ENCODE measurements around the gene TUBGCP6. TPM values are rescaled to one million over a fixed set of nuclear protein-coding genes. Genes with fewer than 3 reads are reported as not detected.

TUBGCP6 gene
- total RNA-seq, 1 donor from 2014 or later: 48.5 TPM

DNA sequence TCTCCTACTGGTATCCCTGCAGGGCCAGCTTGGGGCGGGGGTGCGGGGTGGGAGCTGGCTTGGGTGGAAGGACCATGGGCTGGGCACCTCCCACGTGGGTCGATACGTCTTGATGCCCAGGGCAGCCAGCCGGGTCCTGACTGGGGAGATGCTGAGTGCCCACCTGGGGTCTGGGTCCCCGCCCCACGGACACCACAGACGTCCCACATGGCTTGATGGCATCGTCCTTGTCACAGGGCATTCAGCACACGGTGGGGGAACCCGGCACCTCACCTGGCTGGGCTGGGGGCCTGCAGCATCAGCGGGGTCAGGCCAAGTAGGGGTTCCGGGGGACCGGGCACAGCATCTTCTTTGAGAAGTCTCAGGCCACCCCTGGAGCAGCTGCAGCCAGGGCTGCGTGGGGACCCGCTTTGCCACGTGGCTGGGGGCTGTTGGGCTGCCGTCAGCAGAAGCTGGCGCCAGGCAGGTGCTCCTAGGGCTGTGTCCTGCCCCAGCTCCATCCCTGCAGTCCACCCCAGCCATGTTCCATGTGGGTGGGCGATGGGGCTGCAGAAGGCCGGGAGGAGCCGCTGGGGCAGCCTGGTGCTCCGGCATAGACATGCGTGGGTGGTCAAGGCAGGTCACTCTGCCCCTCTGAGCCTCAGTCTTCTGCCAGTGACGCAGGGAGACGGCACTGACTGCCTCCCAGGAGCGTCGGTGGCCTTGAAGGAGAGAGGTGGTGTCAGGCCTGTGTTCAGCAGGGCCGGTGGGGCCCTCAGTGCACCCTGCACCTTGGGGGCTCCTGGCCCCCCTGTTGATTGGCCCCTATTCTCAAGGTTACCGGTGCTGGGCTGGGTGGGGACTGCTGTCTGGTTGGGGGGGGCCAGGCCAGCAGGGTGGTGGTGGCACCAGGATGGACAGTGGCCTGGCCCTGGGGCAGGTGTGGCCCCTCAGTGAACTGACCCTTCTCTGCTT is 35.6 kb downstream of the TUBGCP6 start:
- H3K27me3 Mint-ChIP-seq (ENCODE audit: unreplicated experiment): peaks cover 9% of the 10 kb centered on the region
- DNase-seq (ENCODE audit: low spot score): no peak
- TF ChIP-seq, protein P1, sequence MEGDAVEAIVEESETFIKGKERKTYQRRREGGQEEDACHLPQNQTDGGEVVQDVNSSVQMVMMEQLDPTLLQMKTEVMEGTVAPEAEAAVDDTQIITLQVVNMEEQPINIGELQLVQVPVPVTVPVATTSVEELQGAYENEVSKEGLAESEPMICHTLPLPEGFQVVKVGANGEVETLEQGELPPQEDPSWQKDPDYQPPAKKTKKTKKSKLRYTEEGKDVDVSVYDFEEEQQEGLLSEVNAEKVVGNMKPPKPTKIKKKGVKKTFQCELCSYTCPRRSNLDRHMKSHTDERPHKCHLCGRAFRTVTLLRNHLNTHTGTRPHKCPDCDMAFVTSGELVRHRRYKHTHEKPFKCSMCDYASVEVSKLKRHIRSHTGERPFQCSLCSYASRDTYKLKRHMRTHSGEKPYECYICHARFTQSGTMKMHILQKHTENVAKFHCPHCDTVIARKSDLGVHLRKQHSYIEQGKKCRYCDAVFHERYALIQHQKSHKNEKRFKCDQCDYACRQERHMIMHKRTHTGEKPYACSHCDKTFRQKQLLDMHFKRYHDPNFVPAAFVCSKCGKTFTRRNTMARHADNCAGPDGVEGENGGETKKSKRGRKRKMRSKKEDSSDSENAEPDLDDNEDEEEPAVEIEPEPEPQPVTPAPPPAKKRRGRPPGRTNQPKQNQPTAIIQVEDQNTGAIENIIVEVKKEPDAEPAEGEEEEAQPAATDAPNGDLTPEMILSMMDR (IDR thresholded peaks at IDR 0.05; ENCODE audit: unreplicated experiment): no peak
- H3K27ac Mint-ChIP-seq (ENCODE audit: unreplicated experiment): no peak overlapping the region
- H3K4me3 Mint-ChIP-seq (ENCODE audit: unreplicated experiment): no peak overlapping the region
- H3K36me3 Mint-ChIP-seq (ENCODE audit: low read depth, unreplicated experiment): peaks cover 28% of the 10 kb centered on the region
- no peaks in the 10 kb centered on the region for H3K9me3 Mint-ChIP-seq (ENCODE audit: unreplicated experiment)
- H3K4me1 Mint-ChIP-seq (ENCODE audit: unreplicated experiment): no peaks in the 10 kb centered on the region

DNA sequence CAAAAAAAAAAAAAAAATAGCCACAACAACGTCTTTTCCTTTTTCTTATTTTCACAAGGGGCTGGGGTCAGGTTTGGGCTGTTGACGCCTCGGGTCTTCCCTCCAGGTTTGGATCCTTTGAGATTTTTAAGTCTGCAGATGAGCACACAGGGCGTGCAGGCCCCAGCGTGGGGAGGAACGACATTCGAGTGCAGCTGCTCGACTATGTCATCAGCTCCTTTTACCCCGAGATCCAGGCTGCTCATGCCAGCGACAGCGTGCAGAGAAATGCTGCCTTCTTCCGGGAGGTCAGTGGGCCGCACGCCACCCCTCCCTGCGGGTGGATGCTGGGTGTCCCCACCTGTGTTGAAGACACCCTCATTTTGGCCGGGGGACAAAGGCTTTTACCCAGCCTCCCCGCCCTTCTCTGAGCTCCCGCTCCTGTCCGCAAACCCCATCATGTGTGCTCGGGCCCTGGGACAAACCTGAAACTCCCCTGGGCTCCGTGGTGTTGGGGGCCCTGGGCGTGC is 36.3 kb downstream of the TUBGCP6 start:
- Mint-ChIP-seq H3K9me3 (ENCODE audit: unreplicated experiment) (no peaks in the 10 kb centered on the region), H3K27me3 (ENCODE audit: unreplicated experiment) (peaks cover 9% of the 10 kb centered on the region), H3K4me3 (ENCODE audit: unreplicated experiment) (no peak overlapping the region), H3K27ac (ENCODE audit: unreplicated experiment) (no peak overlapping the region), H3K4me1 (ENCODE audit: unreplicated experiment) (no peaks in the 10 kb centered on the region), H3K36me3 (ENCODE audit: low read depth, unreplicated experiment) (peaks cover 23% of the 10 kb centered on the region)
- DNase-seq (ENCODE audit: low spot score): no peak
- TF ChIP-seq, protein P1 (IDR thresholded peaks at IDR 0.05; ENCODE audit: unreplicated experiment): no peak

DNA sequence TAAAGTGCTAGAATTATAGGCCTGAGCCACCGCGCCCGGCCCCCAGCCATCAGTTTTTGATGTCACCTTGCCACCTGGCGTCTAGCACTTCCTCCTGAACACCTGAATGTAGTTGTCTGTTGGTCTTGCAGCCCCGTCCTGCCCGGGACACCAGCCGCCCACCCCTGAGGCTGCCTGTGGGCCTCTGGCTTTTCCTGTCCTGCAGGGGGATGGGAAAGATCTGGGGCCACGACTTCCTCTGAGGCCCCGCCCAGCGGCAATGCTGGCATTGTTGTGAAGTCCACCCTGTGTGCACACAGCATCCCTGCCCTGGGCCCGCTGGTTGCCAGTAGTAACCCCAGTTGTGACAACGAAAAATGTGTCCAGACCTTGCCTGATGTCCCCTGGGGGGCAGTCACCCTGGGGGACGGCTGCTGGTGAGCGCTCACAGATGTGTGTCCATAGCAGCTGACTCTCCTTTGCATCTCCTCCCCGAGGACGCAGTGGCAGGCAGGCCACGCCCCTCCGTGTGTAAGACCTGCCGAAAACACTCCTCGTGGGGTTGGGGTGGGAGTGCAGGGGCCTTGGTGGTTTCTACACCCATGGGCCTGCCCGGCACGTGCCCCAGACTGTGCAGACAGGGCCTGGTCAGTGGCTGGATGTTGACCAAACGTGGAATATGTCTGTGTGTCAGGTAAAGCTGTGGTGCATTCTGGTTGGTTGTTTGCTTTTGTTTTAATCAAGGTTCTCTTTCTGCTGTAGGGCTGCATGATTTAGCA is 37.3 kb downstream of the TUBGCP6 start:
- Mint-ChIP-seq H3K27me3 (ENCODE audit: unreplicated experiment) (peaks cover 10% of the 10 kb centered on the region), H3K4me3 (ENCODE audit: unreplicated experiment) (no peak overlapping the region), H3K36me3 (ENCODE audit: low read depth, unreplicated experiment) (peaks cover 22% of the 10 kb centered on the region), H3K4me1 (ENCODE audit: unreplicated experiment) (no peaks in the 10 kb centered on the region), H3K27ac (ENCODE audit: unreplicated experiment) (peak overlapping the region; percentile 78), H3K9me3 (ENCODE audit: unreplicated experiment) (no peaks in the 10 kb centered on the region)
- DNase-seq (ENCODE audit: low spot score): no peak
- TF ChIP-seq, protein P1 (IDR thresholded peaks at IDR 0.05; ENCODE audit: unreplicated experiment): no peak

DNA sequence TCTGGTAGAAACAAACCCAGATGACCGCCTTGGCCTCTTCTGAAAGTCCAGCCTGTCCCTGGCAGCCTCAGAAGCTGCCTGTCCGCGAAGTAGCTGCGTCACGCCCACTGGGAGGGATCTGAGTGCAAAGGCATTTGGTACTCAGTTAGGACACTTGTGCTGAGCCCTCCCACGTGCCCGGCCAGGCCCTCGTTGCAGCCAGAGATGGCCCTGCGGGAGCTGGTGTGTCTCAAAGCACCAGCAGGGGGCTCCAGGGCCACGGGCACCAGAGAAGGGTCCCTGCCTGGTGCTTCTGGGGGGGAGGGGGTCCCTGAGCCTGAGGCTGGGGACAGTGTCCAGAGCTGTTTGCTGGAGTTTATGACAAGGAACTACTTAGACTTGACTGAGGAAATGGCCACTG is 38.2 kb downstream of the TUBGCP6 start:
- no peak overlapping the region for H3K4me3 Mint-ChIP-seq (ENCODE audit: unreplicated experiment)
- H3K9me3 Mint-ChIP-seq (ENCODE audit: unreplicated experiment): no peaks in the 10 kb centered on the region
- peaks cover 18% of the 10 kb centered on the region for H3K36me3 Mint-ChIP-seq (ENCODE audit: low read depth, unreplicated experiment)
- TF ChIP-seq, protein P1 (IDR thresholded peaks at IDR 0.05; ENCODE audit: unreplicated experiment): peak; percentile 66
- peaks cover 15% of the 10 kb centered on the region for H3K27me3 Mint-ChIP-seq (ENCODE audit: unreplicated experiment)
- DNase-seq (ENCODE audit: low spot score): peak; percentile 59
- H3K4me1 Mint-ChIP-seq (ENCODE audit: unreplicated experiment): peaks cover 6% of the 10 kb centered on the region
- no peak overlapping the region for H3K27ac Mint-ChIP-seq (ENCODE audit: unreplicated experiment)

Measured in endothelial cell (in vitro differentiated cells).